ENCODE data around the gene UFSP2. TPM values are rescaled to one million over a fixed set of nuclear protein-coding genes. Genes with fewer than 3 reads are reported as not detected.
A peak's percentile ranks its signal among the peaks of the same experiment; 100 is the strongest.

Gene UFSP2
- total RNA-seq, 6 experiments from 2014 or later, result 12.8 to 17.6 (median 14.0) TPM

DNA sequence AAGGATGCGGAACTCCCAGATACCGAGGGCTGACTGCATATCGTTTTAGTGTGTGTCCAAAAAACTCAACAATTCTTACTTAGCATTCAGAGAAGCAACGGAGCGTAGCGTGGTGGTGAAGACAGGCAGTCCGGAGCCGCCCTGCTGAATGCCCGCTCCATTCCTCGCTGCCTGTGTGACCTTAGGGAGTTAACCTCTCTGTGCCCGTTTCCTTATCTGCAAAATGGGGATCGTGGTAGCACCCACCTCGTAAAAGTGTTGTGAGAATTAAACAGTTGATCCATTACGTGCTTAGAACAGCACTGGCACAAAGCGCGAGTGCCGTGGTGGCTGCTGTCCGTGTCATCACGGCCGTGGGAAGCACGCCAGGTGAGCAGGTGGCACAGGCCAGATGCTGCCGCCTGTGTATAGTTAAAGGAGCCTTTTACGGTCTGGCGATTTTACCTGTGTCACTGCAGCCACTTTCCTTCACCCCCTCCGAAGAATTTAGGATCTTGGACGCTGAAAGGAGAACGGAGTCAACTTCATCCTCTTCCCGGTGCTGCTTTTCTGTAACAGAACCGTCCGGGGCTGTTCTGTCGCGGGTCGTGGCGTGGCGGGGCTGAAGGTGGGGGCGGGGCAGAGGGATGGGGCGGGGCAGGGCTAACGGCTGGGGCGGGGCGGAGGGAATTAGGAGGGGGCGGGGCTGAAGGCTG lies 44.9 kb upstream of the UFSP2 start:
- H3K27ac ChIP-seq, result no peak overlapping the region
- DNase-seq, result peak; percentile 82 to 87 (median 82)
- ATAC-seq, result peak; percentile 45 to 55 (median 46)
- peak overlapping the region; percentile 58 to 66 (median 58) for H3K4me3 ChIP-seq
- no peaks in the 10 kb centered on the region for H3K27me3 ChIP-seq
- 11% methylated on average over 20 of the region's 41 CpGs for WGBS (ENCODE audit: insufficient coverage, low coverage, low lambda C conversion rate, missing lambda C conversion rate)
- H3K36me3 ChIP-seq, result no peaks in the 10 kb centered on the region
- intact Hi-C loops (cut with DNase I), result no loop called here
- no peak for TF ChIP-seq POLR2A (IDR thresholded peaks at IDR 0.05)
- TF ChIP-seq, protein P1, sequence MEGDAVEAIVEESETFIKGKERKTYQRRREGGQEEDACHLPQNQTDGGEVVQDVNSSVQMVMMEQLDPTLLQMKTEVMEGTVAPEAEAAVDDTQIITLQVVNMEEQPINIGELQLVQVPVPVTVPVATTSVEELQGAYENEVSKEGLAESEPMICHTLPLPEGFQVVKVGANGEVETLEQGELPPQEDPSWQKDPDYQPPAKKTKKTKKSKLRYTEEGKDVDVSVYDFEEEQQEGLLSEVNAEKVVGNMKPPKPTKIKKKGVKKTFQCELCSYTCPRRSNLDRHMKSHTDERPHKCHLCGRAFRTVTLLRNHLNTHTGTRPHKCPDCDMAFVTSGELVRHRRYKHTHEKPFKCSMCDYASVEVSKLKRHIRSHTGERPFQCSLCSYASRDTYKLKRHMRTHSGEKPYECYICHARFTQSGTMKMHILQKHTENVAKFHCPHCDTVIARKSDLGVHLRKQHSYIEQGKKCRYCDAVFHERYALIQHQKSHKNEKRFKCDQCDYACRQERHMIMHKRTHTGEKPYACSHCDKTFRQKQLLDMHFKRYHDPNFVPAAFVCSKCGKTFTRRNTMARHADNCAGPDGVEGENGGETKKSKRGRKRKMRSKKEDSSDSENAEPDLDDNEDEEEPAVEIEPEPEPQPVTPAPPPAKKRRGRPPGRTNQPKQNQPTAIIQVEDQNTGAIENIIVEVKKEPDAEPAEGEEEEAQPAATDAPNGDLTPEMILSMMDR (IDR thresholded peaks at IDR 0.05), result no peak
- no peaks in the 10 kb centered on the region for H3K4me1 ChIP-seq
- H3K9me3 ChIP-seq, result no peaks in the 10 kb centered on the region

DNA sequence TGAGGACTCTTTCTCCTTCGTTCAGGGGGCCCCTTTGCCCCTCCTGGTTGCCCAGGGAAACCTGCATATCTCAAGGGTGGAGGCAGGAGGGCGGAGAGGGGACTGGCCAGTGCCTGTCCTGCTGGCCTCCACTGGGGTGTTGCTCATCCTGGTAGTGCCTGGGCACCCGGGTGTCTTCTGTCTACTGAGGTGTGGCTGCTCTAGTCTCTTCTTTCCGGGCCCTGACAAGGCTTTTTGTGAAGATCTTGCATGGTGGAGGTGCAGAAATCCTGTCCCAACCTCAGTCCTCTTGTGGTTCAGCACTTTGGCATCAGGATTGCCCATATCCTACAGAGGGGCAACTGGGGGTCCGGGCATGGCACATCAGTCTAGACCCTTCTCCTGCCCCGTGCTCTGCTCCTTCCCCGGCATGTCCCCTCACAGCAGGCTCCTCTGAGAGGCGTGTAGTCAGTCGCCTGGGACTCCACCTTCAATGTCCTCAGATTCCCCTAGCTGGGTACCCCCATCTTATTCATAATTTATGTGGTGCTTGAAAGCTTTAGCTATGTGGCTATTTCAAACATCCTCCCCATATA lies 43.9 kb upstream of the UFSP2 start:
- Histone ChIP-seq H3K9me3 (no peaks in the 10 kb centered on the region), H3K27me3 (no peaks in the 10 kb centered on the region), H3K4me1 (no peaks in the 10 kb centered on the region), H3K27ac (no peak overlapping the region), H3K36me3 (no peaks in the 10 kb centered on the region), H3K4me3 (no peak overlapping the region)
- WGBS (ENCODE audit: insufficient coverage, low coverage, low lambda C conversion rate, missing lambda C conversion rate), result 71% methylated on average over 6 of the region's 9 CpGs
- ATAC-seq, result no peak
- TF ChIP-seq, protein P1 (IDR thresholded peaks at IDR 0.05), result no peak
- TF ChIP-seq POLR2A (IDR thresholded peaks at IDR 0.05), result no peak
- intact Hi-C loops (cut with DNase I), result no loop called here
- DNase-seq, result peak in 1 of 3 donors; percentile 46

DNA sequence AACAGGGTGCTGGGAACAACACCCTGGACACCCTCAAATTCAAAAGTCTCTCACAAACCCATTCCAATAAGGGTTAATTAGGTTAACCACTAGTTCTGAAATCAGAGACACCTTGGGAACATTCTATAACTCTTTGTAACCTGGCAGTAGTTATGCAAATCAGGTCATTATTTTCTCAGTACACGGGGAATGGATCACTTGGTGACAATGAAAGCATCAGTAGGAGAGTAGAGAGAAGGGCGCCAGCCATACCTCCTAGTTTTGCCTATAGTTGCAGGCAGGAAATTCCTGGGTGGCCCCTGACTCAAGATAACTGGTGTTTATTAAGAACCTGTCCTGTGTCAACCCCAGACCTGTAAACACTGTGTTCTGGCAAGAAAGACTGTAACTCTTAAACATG lies 43.2 kb upstream of the UFSP2 start:
- no peaks in the 10 kb centered on the region for H3K36me3 ChIP-seq
- TF ChIP-seq, protein P1 (IDR thresholded peaks at IDR 0.05), result no peak
- TF ChIP-seq POLR2A (IDR thresholded peaks at IDR 0.05), result no peak
- H3K27me3 ChIP-seq, result no peaks in the 10 kb centered on the region
- no peaks in the 10 kb centered on the region for H3K9me3 ChIP-seq
- ATAC-seq, result no peak
- intact Hi-C loops (cut with DNase I), result no loop called here
- no peaks in the 10 kb centered on the region for H3K4me1 ChIP-seq
- no peak for DNase-seq
- no peak overlapping the region for H3K4me3 ChIP-seq
- no peak overlapping the region for H3K27ac ChIP-seq
- WGBS (ENCODE audit: insufficient coverage, low coverage, low lambda C conversion rate, missing lambda C conversion rate), result 50% methylated on average over 1 of the region's 2 CpGs

GRCh38 chr4:185467991-185468390 lies 42.2 kb upstream of the UFSP2 start:
- TF ChIP-seq, protein P1 (IDR thresholded peaks at IDR 0.05), result no peak
- no peak for TF ChIP-seq POLR2A (IDR thresholded peaks at IDR 0.05)
- H3K4me1 ChIP-seq, result no peaks in the 10 kb centered on the region
- ATAC-seq, result no peak
- H3K9me3 ChIP-seq, result no peaks in the 10 kb centered on the region
- H3K27me3 ChIP-seq, result no peaks in the 10 kb centered on the region
- no peaks in the 10 kb centered on the region for H3K36me3 ChIP-seq
- H3K27ac ChIP-seq, result no peak overlapping the region
- intact Hi-C loops (cut with DNase I), result no loop called here
- H3K4me3 ChIP-seq, result no peak overlapping the region
- WGBS (ENCODE audit: insufficient coverage, low coverage, low lambda C conversion rate, missing lambda C conversion rate), result 90% methylated on average over 8 of the region's 8 CpGs
- DNase-seq, result no peak

All from right lobe of liver (tissue), 6 donors.